Measurements from ENCODE around the gene MUC6. TPM values are rescaled to one million over a fixed set of nuclear protein-coding genes. Genes with fewer than 3 reads are reported as not detected.

MUC6 gene
- total RNA-seq, 2 donors from 2014 or later = 13.1 TPM; not detected in 1

DNA sequence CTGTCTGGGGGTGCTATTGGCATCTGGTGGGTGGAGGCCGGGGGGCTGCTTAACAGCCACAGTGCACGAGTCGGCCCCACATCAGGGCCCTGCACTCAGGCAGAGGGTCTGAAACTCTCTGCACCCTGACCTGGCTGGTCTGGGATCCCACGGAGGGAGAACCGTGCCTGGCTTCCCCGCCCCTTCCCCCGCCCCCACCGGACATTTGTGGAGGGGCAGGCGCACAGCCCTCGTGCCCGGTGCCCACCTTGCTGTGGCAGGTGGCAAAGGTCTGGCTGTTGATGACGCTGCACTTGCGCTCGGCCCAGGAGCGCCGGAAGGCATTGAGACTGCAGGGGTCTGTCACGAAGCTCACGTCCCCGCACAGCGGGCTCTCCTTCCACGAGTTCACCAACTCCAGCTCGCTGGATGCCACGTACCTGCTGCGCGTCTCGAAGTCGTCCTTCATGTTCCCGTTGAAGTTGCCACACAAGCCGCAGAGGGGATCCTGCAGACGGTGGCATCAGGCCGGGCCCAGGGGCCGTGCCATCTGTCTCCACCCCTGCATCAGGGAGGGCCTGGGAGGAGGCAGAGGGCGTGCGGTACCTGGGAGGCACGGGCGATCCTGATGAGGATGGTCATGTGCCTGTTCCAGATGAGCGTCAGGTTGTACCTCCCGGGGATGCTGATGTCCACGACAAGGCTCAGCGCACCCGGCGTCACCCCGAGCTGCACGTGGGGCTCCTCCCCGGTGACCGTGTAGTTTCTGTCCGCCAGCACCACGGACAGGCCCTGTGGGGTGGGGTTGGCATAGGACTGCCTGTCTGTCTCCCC, 11.7 kb downstream of the MUC6 start:
- H3K27me3 ChIP-seq (replicated peaks; ENCODE audit: insufficient read depth) = no peaks in the 10 kb centered on the region
- H3K27ac ChIP-seq = no peak overlapping the region
- H3K36me3 ChIP-seq = no peaks in the 10 kb centered on the region
- H3K9me3 ChIP-seq = no peaks in the 10 kb centered on the region
- H3K4me3 ChIP-seq = no peak overlapping the region
- TF ChIP-seq, protein P1, sequence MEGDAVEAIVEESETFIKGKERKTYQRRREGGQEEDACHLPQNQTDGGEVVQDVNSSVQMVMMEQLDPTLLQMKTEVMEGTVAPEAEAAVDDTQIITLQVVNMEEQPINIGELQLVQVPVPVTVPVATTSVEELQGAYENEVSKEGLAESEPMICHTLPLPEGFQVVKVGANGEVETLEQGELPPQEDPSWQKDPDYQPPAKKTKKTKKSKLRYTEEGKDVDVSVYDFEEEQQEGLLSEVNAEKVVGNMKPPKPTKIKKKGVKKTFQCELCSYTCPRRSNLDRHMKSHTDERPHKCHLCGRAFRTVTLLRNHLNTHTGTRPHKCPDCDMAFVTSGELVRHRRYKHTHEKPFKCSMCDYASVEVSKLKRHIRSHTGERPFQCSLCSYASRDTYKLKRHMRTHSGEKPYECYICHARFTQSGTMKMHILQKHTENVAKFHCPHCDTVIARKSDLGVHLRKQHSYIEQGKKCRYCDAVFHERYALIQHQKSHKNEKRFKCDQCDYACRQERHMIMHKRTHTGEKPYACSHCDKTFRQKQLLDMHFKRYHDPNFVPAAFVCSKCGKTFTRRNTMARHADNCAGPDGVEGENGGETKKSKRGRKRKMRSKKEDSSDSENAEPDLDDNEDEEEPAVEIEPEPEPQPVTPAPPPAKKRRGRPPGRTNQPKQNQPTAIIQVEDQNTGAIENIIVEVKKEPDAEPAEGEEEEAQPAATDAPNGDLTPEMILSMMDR (IDR thresholded peaks at IDR 0.05) = no peak
- no peak for DNase-seq (ENCODE audit: low spot score)
- no peaks in the 10 kb centered on the region for H3K4me1 ChIP-seq (ENCODE audit: control insufficient read depth in 1 of 2, low read depth in 2 of 2)
- ATAC-seq (ENCODE audit: insufficient number of reproducible peaks, low FRiP score, low read depth) = no peak

DNA sequence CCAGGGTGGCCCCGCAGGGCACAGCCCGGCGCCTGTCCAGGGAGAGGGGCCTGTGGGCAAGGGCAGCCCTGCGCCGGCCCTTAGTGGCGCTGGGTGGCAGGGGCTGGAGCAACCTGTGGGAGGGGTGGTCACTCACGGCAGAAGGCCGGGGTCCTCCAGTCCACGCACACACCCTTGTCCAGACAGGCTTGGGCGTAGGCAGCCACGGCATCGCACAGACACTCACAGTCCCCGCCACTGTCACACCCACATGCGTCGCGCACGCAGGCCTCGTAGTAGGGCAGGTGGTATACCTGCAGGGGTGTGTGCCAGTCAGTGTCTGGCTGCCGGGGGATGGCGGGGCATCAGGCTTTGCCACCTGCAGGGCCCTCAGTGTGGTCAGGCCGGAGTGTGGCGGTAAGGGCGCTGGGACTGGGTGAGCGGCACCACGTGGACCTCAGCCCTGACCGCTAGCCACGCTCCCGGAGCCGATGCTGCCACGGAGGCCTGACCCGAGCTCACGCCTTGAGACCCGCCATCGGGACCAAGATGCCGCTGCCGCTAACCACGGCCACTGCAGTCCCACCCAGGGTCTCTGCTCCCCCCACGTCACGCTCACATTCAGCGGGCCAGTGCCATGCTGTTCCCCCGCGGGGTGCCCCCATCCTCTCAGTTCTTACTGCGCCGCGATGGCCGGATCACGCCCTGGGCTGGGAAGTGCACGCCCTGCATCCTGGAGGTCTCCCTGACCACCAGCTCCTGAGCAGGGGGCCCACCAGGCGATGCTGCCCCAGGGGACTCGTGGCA, 12.5 kb downstream of the MUC6 start:
- Histone ChIP-seq H3K4me1 (ENCODE audit: control insufficient read depth in 1 of 2, low read depth in 2 of 2) (no peaks in the 10 kb centered on the region), H3K36me3 (no peaks in the 10 kb centered on the region), H3K27me3 (replicated peaks; ENCODE audit: insufficient read depth) (no peaks in the 10 kb centered on the region), H3K4me3 (no peak overlapping the region), H3K9me3 (no peaks in the 10 kb centered on the region), H3K27ac (no peak overlapping the region)
- ATAC-seq (ENCODE audit: insufficient number of reproducible peaks, low FRiP score, low read depth) (no peak), DNase-seq (ENCODE audit: low spot score) (no peak)
- TF ChIP-seq, protein P1 (IDR thresholded peaks at IDR 0.05) = no peak

DNA sequence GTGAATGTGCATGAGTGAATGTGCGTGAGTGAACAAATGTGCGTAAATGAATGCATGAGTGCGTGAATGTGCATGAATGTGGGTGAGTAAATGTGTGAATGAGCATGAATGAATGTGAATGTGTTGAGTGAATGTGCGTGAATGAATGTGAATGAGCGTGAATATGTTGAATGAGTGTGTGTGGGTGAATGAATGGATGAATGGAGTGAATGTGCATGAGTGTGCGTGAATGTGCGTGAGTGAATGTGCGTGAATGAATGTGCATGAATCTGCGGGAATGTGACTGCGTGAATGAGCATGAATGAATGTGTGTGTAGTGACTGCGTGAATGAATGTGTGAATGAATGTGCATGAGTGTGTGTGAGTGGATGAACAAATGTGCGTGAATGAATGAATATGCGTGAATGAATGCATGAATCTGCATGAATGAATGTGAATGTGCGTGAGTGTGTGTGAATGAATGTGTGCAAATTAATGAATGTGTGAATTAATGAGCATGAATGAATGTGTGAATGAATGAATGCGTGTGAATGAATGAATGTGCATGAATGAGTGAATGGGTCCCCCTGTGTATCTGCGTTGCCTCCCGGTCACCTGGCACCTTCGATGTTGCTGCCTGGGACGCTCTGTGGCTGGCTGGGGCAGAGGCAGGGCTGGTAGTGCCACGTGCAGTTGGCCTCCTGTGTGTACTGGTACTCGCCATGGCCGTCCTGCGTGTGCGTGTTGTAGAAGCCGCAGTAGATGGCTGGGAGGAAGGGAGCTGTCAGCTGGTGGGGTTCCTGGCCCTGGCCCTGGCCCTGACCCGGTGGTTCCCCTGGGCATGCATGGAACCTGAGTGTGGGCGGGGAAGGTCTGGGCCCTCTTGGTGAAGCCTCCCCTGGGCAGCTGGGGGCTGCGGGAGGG, 13.4 kb downstream of the MUC6 start:
- TF ChIP-seq, protein P1 (IDR thresholded peaks at IDR 0.05) = no peak
- Histone ChIP-seq H3K27me3 (replicated peaks; ENCODE audit: insufficient read depth) (no peaks in the 10 kb centered on the region), H3K4me1 (ENCODE audit: control insufficient read depth in 1 of 2, low read depth in 2 of 2) (no peaks in the 10 kb centered on the region), H3K27ac (no peak overlapping the region), H3K36me3 (no peaks in the 10 kb centered on the region), H3K9me3 (no peaks in the 10 kb centered on the region), H3K4me3 (no peak overlapping the region)
- no peak for DNase-seq (ENCODE audit: low spot score)
- no peak for ATAC-seq (ENCODE audit: insufficient number of reproducible peaks, low FRiP score, low read depth)

DNA sequence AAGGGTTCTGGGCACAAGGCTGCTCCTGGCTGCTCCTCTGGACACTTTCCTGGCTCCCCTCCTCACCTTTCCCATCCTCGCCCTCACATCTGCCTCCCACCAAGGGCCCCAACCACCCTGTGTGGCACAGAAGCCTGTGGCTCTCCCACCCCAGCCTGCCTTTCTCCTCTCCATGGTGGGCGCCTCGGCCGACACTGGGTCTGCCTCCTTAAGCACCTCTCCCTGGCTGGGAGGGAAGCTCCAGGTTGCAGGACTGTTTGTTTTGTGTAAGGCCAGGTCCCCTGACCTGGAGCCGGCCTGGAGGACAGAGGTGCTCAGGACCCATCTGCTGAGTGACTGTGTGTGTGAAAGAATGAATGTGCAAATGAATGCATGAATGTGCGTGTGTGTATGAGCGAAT, 14.1 kb downstream of the MUC6 start:
- H3K27me3 ChIP-seq (replicated peaks; ENCODE audit: insufficient read depth) = no peaks in the 10 kb centered on the region
- DNase-seq (ENCODE audit: low spot score) (no peak), ATAC-seq (ENCODE audit: insufficient number of reproducible peaks, low FRiP score, low read depth) (no peak)
- no peaks in the 10 kb centered on the region for H3K36me3 ChIP-seq
- H3K4me3 ChIP-seq = no peak overlapping the region
- TF ChIP-seq, protein P1 (IDR thresholded peaks at IDR 0.05) = no peak
- H3K9me3 ChIP-seq = no peaks in the 10 kb centered on the region
- H3K27ac ChIP-seq = no peak overlapping the region
- H3K4me1 ChIP-seq (ENCODE audit: control insufficient read depth in 1 of 2, low read depth in 2 of 2) = no peaks in the 10 kb centered on the region
